ENCODE results near the gene AFF3.

GRCh38 chr2:99537910-99538485 lies 604.4 kb downstream of the AFF3 start:
- TF ChIP-seq CTCF (IDR thresholded peaks at IDR 0.05) (no peak), POLR2A (IDR thresholded peaks at IDR 0.05) (no peak)
